ENCODE data around the gene JAG2.

GRCh38 chr14:105178868-105179140 lies 10.2 kb upstream of the JAG2 start:
- TF ChIP-seq CTCF (IDR thresholded peaks at IDR 0.05) (no peak), POLR2A (IDR thresholded peaks at IDR 0.05) (no peak)

All from suprapubic skin (tissue), 3 donors.